Loucy (cell line): ENCODE data around the gene RALGDS.

Experiments used
- EZH2phosphoT487 ChIP-seq: fragments of 200-600 bp; IDR thresholded peaks from 2 replicates; pipeline ENCODE4 v1.6.1; 2018; ENCODE audit warnings: antibody characterized with exemption, mild to moderate bottlenecking, moderate library complexity, borderline replicate concordance
- TF ChIP-seq, protein P1 (sequence below): fragments of 200-600 bp; sonication (generic); conservative IDR thresholded peaks from 2 replicates; pipeline ENCODE4 v1.5.1; 2014; ENCODE audit warnings: mild to moderate bottlenecking, antibody characterized with exemption, low read length

DNA sequence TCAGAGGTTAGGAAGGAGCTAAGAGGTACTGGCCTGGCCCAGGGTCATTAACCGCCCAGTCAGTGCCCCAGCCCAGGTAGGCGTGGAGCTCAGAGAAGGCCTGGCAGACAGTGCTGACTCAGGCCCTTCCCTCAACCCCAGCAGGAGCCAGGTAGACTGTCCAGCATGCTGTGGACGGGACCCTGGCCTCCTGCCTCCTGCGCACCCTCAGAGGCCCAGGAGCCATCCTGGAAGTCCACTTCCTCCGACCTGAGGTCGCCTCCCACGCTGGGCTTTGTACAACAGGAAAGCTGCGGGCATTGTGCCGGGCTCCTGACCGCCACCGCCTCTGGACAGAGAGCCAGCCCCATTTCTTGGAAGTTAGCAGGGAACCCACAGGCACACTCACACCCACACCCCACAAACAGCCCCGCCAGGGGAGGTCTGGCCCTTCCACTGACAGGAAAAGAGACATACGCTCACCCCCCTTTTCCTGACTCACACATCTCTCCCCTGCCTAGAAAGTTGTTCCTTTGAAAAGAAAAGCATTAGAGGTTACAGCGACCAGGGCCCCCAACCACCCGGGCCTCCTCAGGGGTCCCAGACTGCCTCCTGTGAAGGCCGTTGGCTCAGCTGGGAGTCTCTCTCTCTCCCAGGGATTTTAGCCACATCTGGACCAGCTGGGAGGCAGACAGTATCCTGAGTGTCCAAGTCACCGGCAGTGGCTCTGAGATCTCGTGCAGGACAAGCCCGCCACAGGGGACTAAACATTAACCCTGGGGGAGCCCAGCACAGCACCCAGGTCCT is 7.7 kb downstream of the RALGDS start:
- TF ChIP-seq, protein P1, sequence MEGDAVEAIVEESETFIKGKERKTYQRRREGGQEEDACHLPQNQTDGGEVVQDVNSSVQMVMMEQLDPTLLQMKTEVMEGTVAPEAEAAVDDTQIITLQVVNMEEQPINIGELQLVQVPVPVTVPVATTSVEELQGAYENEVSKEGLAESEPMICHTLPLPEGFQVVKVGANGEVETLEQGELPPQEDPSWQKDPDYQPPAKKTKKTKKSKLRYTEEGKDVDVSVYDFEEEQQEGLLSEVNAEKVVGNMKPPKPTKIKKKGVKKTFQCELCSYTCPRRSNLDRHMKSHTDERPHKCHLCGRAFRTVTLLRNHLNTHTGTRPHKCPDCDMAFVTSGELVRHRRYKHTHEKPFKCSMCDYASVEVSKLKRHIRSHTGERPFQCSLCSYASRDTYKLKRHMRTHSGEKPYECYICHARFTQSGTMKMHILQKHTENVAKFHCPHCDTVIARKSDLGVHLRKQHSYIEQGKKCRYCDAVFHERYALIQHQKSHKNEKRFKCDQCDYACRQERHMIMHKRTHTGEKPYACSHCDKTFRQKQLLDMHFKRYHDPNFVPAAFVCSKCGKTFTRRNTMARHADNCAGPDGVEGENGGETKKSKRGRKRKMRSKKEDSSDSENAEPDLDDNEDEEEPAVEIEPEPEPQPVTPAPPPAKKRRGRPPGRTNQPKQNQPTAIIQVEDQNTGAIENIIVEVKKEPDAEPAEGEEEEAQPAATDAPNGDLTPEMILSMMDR, result no peak
- no peak for TF ChIP-seq EZH2phosphoT487
